Stimulated activated CD4-positive, alpha-beta T cell treated with anti-CD3 and anti-CD28 coated beads, Interleukin-15, amount 100 ng/mL, for 48 hours (primary cell): ENCODE measurements around the gene PGP.

Experiments
- DNase-seq, 2 donors: peaks; one replicate each; pipeline ENCODE4 v3.0.0-alpha.2; 2020; ENCODE audit warnings: low read depth in 2 of 2

PGP gene

DNA sequence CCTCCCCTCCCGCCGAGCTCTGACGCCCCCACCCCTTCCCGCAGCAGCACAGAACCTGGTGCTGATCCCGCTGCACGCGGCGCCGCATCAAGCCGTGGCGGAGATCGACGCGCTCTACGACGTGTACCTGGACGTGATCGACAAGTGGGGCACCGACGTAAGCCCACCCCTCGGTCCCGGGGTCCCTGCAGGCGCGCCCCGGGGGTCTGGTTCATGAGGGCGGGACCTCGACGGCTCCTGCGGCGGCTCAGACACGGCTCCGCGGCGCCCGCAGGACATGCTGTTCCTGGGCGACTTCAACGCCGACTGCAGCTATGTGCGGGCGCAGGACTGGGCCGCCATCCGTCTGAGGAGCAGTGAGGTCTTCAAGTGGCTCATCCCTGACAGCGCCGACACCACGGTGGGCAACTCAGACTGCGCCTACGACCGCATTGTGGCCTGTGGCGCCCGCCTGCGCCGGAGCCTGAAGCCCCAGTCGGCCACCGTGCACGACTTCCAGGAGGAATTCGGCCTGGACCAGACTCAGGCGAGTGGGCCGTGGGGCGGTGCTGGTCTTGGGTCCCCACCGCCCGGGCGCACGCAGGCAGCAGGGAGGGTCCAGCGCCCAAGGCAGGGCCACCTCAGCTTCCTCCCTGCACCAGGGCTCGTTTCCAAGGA is 23.0 kb upstream of the PGP start:
- no peak for DNase-seq

DNA sequence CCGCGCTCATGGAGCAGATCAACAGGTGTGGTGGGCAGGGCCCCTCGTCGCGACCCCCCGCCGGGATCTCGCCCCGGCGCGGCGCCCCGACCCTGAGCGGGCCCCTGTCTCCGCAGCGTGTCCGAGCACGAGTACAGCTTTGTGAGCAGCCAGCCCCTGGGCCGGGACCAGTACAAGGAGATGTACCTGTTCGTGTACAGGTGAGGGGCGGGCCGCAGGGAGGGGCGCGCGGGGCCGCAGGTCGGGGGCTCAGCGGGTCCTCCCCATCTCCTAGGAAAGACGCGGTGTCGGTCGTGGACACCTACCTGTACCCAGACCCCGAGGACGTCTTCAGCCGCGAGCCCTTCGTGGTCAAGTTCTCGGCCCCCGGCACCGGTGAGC is 22.5 kb upstream of the PGP start:
- DNase-seq, result no peak

DNA sequence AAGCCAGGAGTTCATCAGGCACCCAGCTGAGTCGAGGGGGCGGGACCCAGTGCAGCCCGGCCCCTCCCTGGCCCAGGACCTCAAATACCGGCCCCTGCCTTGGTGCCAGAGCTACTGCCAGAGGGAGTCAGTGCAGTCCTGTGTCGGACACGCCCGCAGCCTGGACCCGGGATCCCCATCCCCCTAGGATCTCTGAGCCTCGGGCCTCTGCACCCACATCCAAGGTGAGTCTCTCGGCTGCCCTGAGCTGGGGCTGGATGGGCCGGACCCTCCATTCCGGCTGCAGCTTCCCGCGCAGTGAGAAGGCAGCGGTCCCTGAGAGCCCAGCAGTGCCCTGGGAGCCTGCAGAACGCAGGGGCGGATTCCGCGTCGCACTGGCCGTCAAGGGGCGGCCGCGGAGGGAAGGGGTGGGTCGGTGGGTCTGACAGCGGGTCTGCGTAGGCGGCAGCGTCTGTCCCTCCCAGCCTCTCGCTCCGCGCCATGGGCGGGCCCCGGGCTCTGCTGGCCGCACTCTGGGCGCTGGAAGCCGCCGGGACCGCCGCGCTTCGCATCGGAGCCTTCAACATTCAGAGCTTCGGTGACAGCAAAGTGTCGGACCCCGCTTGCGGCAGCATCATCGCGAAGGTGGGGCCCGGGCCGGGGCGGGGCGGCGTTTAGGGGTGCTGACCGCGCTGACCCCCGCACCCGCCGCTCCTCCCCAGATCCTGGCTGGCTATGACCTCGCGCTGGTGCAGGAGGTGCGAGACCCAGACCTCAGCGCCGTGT is 21.9 kb upstream of the PGP start, which contains the start of gene DNASE1L2:
TSS of gene DNASE1L2 (plus strand) at position 108 of the 765 bp plus-strand sequence. CDS start at position 481, 373 bp downstream.
- DNase-seq, result no peak

DNA sequence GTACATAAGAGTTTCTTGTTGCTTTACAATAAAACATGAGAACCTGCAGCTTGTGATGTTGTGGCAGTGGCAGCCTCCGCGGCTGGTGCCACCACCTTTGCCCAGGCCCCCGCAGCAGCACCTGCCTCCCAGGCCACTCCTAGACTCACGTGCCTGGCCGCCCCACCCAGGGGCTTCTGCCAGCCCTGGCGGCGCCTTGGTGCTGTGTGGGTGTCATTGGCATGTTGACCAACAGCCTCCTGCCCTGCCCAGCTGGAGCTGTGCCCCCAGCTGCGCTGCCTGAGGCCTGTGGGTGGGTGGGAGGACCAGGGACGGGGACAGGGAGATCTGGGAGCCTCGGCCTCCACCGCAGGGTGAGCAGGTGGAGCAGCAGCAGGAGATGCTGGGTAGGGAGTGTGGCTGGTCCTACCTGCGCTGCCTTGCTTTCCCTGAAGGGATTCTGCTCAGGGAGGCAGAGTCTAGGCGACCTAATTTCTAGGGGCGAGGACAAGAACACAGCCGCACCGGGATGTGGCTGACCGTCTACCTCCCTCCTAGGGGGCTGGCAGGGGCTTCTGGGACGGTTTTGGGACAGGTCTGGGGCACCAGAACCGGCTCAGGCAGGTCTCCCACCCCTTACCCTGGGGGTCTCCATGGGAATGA is 21.2 kb upstream of the PGP start:
- no peak for DNase-seq

DNA sequence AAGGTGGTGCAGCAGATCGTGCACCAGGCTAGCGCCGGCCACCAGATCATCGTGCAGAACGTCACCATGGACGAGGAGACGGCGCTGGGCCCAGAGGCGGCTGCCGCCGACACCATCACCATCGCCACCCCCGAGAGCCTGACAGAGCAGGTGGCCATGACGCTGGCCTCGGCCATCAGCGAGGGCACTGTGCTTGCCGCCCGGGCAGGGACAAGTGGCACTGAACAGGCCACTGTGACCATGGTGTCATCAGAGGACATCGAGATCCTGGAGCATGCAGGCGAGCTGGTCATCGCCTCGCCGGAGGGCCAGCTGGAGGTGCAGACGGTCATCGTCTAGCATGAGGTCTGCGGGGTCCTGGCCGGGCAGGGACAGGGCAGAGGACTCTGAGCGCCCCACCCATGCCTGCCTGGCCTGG is 20.6 kb upstream of the PGP start:
- no peak for DNase-seq

DNA sequence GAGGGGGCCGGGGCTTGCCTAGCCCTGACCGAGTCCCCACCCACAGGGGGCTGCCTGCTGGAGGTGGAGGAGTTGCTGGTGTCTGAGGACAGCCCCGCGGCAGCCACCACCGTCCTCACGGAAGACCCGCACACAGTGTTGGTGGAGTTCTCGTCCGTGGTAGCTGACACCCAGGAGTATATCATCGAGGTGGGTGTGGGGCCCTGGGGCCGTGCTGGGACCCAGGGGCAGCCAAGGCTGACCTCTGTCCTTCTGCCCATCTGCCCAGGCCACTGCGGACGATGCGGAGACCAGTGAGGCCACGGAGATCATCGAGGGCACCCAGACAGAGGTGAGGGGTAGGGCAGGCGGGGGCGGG is 20.2 kb upstream of the PGP start:
- no peak for DNase-seq

DNA sequence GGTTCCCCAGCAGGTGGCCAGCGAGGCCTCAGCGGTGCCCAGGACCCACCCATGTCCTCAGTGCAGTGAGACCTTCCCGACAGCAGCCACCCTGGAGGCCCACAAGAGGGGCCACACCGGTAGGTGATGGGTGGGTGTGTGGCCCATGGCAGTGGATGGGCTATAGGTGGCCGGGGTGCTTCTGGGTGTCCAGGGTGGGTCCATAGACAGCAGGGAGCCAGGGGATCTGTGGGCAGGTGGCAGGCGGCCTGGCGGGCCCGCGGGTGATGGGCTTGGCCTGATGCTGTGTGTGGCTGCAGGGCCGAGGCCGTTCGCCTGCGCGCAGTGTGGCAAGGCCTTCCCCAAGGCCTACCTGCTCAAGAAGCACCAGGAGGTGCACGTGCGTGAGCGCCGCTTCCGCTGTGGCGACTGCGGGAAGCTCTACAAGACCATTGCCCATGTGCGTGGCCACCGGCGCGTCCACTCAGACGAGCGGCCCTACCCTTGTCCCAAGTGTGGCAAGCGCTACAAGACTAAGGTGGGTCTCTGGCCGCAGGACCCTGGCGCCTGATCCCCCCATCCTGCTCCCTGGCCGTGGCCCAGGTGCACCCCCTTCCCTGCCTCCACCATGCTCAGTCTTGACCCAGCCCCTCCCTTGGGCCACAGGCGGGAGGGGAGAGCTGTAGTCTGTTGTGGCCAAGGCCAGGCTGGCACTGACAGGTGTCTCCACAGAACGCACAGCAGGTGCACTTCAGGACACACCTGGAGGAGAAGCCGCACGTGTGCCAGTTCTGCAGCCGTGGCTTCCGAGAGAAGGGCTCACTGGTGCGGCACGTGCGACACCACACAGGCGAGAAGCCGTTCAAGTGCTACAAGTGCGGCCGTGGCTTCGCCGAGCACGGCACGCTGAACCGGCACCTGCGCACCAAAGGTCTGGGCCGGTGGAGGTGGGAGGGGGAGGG is 19.5 kb upstream of the PGP start:
- no peak for DNase-seq

DNA sequence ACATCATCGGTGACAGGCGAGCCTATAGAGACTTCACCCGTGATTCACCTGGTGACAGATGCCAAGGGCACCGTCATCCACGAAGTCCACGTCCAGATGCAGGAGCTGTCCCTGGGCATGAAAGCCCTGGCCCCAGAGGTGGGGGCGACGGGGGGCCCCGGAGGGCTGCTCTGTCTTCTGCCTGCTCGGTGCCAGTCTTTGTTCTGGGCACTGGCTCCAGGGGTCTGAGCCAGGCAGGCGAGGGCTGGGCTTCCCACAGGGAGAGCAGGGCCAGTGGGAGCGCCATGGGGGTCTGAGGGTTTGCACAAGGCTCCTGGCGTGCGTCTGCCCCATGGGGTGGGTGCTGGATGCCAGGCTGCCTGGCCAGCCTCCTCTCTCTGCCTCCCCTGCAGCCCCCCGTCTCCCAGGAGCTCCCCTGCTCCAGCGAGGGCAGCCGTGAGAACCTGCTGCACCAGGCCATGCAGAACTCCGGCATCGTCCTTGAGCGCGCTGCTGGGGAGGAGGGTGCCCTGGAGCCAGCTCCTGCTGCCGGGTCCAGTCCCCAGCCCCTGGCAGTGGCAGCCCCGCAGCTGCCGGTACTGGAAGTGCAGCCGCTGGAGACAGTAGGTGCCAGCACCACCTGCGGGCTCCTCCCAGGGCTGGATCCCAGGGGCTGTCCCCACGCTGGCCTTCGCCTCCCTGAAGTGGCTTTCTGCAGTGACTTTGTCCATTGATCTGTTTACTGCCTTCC is 18.6 kb upstream of the PGP start:
- no peak for DNase-seq

DNA sequence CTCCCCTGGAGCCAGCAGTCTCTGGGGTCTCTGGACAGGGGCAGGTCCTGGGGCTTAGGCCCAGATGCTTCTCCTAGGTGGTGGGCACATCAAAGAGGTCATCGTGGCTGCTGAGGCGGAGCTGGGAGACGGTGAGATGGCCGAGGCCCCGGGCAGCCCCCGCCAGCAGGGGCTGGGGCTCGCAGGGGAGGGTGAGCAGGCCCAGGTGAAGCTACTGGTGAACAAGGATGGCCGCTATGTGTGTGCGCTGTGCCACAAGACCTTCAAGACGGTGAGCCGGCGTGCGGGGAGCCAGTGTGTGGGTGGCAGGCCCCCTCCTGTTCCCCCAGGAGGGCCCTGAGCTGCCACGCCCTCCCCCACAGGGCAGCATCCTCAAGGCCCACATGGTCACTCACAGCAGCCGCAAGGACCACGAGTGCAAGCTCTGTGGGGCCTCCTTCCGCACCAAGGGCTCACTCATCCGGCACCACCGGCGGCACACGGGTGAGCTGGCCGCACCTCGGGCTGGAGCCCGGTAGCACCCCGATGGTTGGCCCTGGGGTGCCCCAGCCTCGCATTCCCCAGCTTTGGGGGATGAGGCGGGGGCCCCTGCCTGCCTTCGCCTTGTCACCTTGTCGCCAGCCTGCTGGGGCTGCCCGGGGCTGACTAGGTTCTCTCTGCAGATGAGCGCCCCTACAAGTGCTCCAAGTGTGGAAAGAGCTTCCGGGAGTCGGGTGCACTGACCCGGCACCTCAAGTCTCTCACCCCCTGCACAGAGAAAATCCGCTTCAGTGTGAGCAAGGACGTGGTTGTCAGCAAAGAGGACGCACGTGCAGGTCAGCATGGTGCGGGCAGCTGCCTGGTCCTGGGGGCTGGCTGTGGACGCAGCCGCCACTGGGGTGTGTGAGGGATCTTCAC is 17.7 kb upstream of the PGP start:
- no peak for DNase-seq

DNA sequence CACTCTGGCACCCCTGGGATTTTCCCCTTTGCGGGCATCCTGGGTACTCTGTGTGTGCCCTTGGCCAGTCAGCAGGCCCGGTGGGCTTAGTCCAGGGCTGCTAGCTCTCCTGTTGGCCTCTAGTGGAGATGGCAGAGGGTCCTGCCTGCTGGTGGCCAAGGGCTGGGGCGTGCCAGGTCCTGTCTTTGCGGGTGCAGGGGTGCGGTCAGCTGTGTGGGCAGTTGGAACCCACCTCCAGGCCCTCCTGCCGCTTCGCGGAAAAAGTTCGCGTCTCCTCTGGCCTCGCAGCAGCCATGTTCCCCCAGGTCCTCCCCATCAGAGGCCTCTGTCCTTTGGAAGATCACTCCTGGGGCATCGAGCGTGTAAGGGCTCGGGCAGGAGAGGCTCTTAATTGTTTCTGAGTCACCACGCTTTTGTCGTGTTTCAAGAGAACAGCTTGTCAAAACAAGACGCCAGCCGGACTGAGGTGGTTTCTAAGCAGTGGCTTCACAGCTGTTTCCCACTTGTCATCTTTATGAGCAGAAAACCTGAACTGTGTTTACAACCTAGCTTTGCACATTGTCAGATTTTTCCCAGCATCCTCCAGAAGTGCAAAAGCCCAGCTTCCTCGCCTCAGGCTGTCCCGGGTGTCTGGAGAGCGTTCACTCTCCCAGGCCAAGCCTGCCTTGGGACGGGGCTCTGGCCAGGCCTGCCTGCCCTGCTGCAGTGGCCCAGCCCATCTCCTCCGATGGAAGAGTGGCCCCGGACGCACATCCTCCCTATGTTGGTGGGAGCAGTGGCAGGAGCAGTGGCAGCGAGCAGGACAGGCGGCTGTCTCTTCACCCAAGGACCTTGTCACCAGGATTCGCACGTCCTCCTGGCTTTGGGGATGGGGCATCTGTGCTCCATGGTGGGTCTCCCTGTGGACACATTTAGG is 16.6 kb upstream of the PGP start:
- no peak for DNase-seq

DNA sequence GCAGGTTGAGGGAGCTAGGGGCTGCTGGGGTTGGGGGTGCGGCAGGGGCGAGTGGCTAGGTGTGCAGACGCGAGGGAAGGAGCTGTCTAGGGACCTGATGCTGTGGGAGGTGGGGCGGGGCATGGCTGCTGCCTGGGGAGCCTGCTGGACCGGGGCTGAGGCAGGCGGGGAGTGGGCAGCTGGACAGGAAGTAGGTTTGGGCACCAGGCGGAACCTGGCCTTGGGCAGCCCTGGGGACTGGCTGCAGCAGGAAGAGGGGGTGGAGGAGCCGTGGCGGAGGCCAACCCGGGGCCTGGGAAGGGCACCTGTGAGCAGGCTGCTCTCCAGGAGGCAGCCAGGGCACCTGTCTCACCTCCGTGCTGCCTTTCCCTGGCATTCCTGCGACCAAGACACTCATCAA is 15.7 kb upstream of the PGP start:
- no peak for DNase-seq

DNA sequence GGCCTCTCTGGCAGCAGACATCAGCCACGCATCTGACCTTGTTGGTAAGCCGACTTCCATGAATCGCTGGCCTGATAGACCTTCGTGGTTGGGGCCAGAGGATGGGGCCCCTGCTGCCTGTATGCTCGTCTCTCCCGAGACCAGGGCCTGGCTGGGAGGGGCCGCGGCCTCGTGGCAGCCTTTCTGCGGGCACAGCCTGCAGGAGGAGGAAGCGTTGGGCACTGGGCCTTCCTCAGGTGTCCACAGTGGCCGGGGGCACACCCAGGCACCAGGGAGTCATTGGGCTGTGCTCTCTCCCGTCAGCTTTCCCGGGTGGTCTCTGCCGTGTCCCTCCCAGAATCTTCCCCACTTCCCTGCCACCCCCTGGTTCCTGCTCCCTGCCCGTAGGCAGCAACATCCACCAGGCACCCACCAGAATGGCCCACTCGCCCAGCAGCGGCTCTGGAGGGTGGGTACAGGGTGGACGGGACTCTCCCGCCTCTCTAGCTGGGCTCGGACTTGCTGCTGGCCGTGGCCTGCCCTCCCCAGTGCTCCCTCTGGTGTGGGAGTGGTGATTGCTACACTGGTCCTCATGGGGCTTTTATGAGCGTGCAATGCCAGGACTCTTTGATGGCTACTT is 15.1 kb upstream of the PGP start:
- no peak for DNase-seq

DNA sequence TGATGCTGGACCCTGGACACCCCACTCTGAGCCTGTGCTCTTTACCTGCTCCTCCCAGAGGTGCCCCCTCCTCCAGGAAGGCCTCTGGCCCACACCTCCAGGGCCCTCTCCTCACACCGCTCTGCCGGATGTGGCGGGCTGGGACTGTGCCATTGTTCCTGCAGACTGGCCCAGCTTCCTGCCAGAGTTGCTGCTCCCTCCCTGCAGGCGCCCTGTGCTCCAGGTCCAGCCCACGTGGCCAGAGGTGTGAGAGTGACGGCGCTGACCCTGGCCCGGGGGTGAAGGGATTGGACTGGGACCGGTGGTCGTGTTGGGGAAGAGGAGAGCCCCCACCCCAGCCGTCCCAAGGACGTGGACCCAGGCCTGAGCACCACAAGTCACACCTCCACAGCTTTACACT is 14.5 kb upstream of the PGP start:
- no peak for DNase-seq

DNA sequence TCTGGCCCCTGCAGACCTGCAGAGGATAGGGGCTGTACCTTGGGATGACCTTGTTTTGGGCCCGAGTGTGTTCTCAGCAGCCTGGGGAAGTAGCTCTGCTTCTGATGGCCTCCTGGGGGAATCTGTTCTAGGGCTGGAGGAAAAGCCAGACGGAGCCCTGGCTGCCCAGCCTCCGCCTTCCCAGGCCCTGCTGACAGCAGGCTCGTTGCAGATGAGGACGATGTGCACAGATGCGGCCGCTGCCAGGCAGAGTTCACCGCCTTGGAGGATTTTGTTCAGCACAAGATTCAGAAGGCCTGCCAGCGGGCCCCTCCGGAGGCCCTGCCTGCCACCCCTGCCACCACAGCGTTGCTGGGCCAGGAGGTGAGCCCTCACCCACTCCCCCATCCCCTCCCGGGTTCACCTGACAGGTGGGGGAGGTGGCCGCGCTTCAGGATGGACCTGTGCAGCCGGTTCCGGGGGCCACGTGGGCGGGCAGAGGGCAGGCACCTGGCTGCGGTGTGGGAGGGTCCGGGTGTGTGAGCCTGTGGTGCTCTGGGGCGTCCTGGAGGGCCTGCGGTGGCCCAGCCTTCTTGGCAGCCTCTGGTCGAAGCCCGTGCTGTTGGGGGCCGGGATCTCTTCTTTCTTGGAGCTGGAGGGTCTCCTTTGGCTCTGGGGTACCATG is 13.7 kb upstream of the PGP start:
- DNase-seq, result no peak

DNA sequence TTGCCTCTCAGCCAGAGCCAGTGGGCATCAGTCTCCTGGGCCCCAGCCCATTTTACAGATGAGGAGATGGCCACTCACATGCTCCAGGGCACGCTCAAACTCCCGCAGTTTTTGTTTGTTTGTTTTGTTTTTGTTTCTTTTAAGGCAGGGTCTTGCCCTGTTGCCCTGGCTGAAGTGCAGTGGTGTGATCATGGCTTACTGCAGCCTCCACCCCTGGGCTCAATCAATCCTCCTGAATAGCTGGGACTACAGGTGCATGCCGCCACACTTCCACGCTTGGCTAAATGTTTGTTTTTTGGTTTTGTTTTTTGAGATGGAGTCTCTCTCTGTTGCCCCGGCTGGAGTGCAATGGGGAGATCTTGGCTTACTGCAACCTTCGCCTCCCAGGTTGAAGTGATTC is 12.3 kb upstream of the PGP start:
- DNase-seq, result no peak

DNA sequence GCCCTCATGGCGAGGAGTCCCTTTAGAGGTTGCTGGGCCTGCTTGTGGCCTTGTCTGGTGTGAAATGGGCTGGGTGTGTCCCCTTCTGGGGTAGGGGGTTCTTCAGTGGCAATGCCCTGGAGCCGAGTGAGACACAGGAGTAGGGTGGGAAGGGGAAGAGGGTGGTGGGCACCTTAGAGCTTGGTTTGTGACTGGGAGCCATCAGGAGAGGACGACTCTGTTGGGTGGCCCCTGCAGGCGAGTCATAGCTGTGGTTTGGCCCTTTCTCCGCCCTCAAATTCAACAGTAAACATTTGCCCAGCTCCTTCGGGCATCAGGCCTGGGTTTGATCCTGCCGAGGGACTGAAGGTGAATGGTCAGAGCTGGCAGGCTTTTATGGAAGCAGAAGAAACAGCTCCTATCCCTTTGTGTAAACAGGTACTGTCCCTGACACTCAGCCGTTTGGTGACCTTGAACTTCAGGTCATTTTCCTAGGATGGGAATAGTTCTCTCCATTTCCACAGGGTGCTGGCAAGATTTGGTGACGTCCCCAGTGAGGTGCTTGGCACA is 11.7 kb upstream of the PGP start:
- DNase-seq, result no peak

DNA sequence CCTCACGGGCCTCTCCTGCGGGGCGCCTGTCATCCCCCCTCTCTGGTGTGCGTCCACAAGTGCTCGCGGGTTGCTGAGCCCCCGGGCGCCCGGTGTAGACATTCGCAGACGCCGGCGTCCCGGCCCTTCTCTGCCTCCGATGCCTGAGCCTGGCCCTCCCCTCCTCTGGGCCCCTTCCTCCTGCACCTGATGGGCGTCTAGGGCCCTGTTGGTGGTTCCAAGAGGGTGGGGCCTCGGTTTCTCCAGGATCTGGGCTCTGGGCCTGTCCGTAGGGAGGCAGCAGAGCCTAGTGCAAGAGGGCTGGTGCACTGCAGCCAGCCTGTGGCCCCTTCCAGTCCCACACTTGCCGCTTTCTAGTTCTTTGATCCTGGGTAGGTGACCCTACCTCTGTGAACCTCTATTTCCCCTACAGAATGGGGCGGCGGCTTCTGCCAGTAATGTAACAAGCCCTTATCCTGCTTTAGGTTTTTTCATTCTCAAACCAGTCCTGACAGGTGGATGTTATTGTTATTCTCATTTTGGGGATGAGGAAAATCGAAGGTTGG is 9.4 kb upstream of the PGP start:
- no peak for DNase-seq
